ENCODE results near the gene SND1.

SND1 gene

DNA sequence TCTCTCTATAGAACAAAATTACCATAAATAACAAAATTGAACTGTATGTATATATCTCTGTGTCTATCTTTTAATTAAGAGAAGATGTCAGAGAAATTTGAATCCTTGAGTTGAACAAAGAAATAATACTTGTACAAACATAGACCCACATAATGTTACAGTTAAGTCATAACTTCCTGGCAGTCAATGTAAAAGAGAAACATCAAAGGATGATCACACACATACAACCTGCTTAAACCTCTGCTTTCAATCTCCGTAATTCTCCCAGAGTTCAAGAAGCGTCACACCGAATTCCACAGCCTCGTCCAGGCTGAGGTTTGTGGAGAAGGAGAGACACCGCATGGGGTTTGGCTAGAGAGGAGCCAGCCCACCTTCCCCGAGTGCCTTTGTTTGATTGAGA is 419.4 kb downstream of the SND1 start:
- no peak for DNase-seq (ENCODE audit: low read depth in 2 of 2)

DNA sequence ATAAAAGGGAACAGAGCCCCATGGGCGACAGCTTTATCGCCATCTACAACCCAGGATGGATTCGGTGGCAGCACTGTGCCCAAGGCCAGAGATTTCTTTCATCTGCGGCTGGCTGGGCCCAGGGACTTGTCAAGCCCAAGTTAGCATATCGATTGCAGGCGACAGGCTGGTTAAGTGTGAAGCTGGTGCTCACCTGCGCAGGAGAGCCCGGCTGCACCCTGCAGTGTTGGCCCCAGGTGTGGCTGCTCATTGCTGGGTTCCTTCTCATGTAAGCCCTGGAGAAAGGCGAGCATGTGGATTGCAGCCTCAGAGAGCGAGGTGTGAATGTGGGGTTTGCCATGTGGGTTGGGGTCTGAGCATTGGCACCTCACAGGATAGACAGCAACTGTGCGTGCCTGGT is 419.8 kb downstream of the SND1 start:
- DNase-seq (ENCODE audit: low read depth in 2 of 2), result no peak

DNA sequence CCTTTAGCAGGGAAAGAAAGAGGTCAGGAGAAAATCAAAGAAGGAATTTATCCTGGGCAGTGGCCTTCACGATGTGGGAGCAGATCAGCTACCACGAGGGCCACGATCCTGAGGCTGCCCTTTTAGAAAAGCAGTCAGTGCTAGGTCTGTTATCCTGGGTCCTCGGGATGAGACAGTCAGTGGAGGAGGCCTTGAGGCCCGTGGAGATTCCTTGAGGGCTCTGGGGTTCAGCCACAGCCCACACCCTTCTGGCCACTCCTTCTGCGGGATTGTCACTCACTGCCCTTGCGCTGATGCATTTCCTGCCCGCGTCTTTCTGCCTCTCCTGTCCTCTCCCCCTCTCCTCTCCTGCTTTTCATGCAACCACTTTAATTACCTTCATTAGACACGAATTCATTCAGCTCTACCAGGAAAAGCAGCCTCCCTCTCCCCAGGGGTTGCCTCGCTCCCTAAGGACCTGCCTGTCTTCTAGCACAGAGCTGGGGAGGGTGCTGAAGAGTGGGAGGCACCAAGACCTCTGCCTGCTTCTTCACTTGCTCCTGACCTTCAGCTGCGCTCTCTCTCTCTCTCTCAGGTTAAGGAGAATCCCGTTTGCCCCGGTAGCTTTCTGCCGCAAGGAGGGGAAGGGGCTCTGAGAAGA is 421.8 kb downstream of the SND1 start:
- no peak for DNase-seq (ENCODE audit: low read depth in 2 of 2)

GRCh38 chr7:128074336-128074735 is 422.3 kb downstream of the SND1 start:
- no peak for DNase-seq (ENCODE audit: low read depth in 2 of 2)

DNA sequence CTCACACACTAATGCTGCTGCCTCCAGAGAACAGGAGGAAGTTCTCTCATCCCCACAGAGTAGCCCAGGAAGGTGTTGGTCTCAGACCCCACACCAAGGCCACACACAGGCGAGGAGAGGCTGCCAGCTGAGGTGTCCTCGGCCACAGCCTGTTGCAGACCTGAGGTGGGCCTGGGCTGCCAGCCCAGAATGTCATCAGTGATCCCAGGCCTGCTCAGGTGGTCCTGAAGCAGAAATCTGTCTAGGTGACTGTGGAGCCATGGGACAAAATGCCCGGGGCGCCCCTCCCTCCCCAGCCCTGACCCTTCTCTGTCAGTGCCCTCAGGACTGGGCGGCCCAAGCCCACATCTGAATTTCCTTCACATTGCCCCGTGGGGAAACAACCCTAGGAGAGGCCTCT is 422.7 kb downstream of the SND1 start:
- no peak for DNase-seq (ENCODE audit: low read depth in 2 of 2)

DNA sequence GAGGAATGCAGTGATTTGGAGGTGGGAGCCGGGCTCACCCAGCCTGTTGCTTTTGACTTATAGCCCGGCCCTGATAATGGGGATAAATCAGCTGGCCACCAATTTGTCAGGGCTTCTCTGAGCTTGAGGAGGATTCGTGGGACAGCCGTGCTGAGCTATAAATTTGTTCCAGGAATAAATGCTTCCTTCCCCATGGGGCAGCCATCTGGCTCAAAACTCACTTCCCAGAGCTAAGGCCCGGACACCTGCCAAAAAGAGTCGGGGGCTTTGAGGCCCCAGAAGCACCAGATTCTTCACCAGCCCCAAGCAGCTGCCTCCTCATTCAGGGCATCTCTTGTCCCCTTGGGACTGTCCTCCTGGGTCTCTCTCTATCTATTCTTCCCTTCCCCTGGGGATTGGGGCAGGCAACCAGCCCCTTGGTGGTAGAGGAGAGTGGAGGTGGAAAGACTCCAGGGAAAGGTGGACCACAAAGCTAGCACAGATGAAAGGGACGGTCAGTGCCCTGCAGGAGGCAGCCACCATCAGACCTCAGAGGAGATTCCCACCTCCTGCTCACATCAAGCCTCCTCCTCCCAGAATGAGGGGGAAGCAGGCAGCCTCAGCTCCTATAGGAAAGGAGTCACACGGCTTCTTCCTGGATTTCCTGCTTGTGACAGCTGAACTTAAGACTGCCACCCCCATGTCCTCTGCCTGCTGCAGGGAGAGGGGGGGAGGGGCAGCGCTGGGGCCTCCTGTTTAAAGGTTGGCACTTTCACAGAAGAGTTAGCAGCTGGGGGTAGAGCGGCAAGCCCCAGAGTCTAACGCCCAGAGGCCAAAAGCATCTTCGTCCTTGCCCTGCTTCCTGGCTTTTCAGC is 423.5 kb downstream of the SND1 start:
- DNase-seq (ENCODE audit: low read depth in 2 of 2), result no peak

DNA sequence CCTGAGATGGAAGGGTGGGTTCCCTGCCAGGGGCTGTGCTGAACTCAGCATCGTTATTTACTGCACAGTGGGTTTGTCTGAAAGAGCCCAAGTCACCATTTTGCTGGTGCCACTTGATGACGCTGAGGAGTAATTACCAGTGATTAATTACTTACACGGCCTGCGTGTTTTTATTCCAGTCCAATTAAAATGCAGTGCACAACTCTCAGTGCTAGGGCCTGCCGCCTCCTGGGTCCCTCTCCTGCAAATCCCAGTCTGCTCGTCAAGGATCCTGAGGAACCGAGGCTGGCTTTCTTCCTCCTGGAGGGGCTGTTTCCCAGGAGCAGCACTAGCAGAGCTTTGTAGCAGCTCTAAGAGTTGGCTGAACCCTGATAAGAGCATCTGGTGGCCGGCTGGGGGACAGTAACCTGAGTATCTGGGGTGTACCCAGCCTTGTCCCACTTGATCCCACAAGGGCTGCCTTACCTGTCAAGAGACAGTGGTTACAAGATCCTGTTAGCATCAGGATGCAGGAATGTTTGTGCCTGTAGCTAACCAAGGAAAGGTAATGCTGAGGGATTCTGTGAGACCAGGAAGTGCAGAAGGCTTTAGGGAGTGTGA is 424.3 kb downstream of the SND1 start:
- no peak for DNase-seq (ENCODE audit: low read depth in 2 of 2)

DNA sequence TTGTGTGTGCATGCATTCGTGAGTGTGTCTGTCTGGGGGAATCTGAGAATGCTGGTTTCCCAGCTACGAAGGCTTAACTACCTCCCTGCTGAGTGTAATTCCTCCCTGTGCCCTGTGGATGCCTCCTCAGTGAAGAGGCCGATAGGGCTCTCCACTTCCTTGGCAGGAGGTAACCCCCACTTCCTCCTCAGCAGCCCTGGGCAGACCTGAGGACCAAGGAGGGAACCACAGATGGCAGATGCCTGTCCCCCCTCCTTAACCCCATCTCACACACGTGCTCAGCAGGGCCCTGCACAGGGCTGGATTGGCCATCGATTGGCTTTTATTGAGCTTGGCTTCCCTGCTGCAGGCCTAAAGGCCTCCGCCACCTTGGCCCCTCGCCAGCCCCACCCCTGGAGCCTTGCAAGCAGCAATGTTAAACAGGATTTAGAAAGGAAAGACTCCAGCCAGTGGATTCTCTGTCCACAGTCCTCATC is 424.8 kb downstream of the SND1 start:
- DNase-seq (ENCODE audit: low read depth in 2 of 2), result no peak

GRCh38 chr7:128078309-128078708 is 426.3 kb downstream of the SND1 start:
- DNase-seq (ENCODE audit: low read depth in 2 of 2), result no peak

- no peak for DNase-seq (ENCODE audit: low read depth in 2 of 2)
Observed at GRCh38 chr7:128080169-128080568, 428.2 kb downstream of the SND1 start.

- no peak for DNase-seq (ENCODE audit: low read depth in 2 of 2)
Observed at GRCh38 chr7:128081351-128081750, 429.4 kb downstream of the SND1 start.

- no peak for DNase-seq (ENCODE audit: low read depth in 2 of 2)
Observed at GRCh38 chr7:128081808-128082207, 429.8 kb downstream of the SND1 start.

DNA sequence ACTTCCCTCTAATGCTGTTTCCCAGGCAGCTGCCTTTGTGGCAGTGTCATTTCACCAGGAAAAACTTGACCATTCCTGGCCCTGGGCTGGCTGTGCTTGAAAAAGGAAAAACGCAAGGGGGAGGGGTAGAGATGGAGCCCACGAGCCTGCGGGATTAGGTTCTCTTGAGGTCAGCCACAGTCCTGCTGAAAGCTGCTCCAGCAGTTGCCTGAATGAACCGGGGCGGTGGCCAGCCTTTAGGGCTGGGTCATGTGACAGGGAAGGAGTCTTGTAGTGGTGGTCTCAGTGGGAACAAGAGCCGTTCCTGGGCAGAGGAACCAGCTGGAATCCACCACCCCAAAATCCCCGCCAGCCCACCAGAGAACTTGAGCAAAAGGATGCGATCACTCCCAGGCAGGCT is 430.4 kb downstream of the SND1 start:
- no peak for DNase-seq (ENCODE audit: low read depth in 2 of 2)

DNA sequence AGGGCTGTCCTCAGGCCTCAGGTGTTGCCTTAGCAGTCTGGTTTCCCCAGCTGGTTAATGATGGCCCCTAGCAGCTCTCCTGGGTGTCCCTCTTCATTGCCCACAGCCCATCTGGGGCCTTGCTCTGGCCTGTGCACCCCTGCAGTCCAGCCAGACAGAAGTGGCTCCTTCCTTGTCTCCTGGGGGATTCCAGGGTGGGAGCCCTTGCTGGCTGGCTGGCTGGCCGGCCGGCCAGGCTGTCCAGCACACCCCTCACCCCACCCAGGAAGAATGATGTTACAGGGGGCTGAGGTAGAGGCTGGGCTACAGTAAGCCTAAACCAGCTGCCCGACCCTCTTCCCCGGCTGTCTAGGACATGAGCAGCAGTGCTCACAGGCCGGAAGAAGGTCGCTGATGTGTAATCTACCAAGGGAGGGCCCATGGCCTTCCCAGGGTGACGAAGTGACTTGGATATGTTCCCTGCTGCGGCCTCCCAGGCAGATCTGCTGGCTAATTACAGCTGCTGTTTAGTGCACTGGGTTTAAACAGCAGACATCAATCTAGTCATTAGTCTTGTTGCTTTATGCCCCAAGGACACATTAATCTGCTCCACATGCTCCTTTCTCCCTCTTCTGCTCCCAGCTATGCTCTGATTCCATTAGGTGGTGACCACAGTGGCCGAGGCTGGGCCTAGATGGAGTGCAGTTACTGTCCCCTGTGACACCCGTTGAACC is 433.1 kb downstream of the SND1 start:
- no peak for DNase-seq (ENCODE audit: low read depth in 2 of 2)

DNA sequence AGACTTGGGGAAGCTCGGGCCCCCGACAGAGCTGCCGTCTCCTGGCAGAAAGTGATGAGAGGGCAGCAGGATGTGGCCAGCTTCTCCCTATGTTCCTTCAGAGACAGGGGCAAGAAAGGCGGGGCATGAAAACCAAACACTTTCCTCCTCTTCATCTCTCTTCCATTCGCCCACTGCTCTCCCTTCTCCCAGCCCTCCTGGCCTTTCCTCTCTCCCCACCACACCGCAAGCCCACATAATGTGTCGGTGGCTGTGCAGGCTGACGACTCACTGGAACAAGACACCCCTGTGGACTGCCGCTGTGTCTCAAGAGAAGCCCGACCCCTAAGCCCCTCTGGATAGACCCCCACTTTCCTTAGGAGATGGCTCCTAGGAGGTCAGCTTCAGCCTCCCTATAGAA is 438.5 kb downstream of the SND1 start:
- no peak for DNase-seq (ENCODE audit: low read depth in 2 of 2)

DNA sequence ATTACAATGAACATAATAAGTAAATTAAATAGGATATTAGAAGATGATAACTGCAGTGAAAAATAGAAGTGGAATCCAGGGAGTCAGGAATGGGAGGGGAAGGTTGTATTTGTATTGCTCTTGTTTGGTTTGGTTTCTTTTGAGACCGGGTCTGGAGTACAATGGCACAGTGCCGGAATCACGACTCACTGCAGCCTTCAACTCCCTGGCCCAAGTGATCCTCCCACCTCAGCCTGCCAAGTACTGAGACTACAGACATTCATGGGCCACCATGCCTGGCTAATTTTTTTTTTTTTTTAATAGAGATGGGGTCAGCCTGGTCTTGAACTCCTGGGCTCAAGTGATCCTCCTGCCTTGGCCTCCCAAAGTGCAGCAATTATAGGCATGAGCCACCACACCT is 439.1 kb downstream of the SND1 start:
- no peak for DNase-seq (ENCODE audit: low read depth in 2 of 2)

DNA sequence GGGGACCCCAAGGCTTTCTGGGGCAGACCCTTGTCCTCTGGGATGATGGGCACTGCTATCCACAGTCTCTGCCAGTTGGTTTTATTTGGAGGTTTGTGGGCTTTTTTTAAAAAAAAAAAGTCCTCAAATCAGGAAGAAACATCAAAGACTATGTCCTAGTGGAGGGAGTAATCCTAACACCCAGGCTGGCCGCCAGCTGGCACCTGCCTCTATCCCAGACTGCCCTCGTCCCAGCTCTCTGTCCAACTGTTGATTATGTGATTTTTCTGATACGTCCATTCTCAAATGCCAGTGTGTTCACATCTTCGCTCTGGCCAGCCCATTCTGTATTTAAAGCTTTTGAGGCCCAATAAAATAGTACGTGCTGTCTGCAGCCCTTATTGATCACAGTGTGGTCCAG is 440.2 kb downstream of the SND1 start:
- DNase-seq (ENCODE audit: low read depth in 2 of 2), result no peak

GRCh38 chr7:128093614-128094570 is 441.9 kb downstream of the SND1 start:
- DNase-seq (ENCODE audit: low read depth in 2 of 2), result no peak

GRCh38 chr7:128094686-128095085 is 442.7 kb downstream of the SND1 start:
- no peak for DNase-seq (ENCODE audit: low read depth in 2 of 2)

DNA sequence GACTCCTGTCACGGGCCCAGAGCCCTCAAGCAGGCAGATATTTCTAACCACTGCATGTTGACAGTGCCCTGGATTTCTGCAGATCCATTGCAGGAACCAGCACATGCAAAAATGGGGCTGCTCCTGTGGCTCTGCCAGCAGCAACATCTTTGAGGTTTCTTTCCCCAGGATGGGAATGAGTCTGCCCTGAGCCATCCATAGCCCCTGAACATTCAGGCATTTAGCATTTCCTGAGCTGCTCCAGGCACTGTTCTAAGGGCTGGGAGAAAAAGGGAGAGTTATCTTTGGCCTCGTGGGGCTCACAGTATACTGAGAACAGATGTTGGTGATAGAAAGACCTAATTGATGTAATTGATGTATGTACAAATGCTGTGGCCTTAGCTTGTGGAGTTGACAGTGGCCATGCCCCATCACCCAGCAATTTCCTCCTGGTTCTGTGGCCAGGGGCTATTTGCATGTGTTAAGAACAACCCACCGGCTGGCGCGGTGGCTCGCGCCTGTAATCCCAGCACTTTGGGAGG is 445.3 kb downstream of the SND1 start:
- no peak for DNase-seq (ENCODE audit: low read depth in 2 of 2)

- no peak for DNase-seq (ENCODE audit: low read depth in 2 of 2)
Observed at GRCh38 chr7:128098629-128099028, 446.6 kb downstream of the SND1 start.

All from stimulated activated CD4-positive, alpha-beta T cell treated with anti-CD3 and anti-CD28 coated beads, Interleukin-4, amount 100 ng/mL, for 48 hours (primary cell).